ENCODE measurements around the gene DRAP1. TPM values are rescaled to one million over a fixed set of nuclear protein-coding genes. Genes with fewer than 3 reads are reported as not detected.
A peak's percentile ranks its signal among the peaks of the same experiment; 100 is the strongest.

Gene DRAP1
- total and polyA plus RNA-seq, 9 of the 15 experiments (the other 6 are each of a cell fraction or from before 2014, with no cell fraction given), result 9.6 to 200 (median 92.9) TPM

- no peak for TF ChIP-seq MYBL2 (IDR thresholded peaks at IDR 0.05; ENCODE audit: low read depth)
- TF ChIP-seq MYBL2 (CRISPR knock-in tag; IDR thresholded peaks at IDR 0.05; ENCODE audit: borderline replicate concordance), result no peak
- no peak for TF ChIP-seq BHLHE40 (IDR thresholded peaks at IDR 0.05; ENCODE audit: low read length)
- no peak for TF ChIP-seq SFPQ (IDR thresholded peaks at IDR 0.05; ENCODE audit: low read depth, low read length)
- no peak for TF ChIP-seq ZNF644 (tag; IDR thresholded peaks at IDR 0.05; ENCODE audit: low read depth)
- TF ChIP-seq RBM22 (IDR thresholded peaks at IDR 0.05; ENCODE audit: low read depth, low read length, poor library complexity, severe bottlenecking), result no peak
- TF ChIP-seq ARID3A (IDR thresholded peaks at IDR 0.05; ENCODE audit: borderline replicate concordance, low read depth, low read length), result no peak
- no peak for TF ChIP-seq SMAD2 (IDR thresholded peaks at IDR 0.05; ENCODE audit: low read depth, low read length)
- TF ChIP-seq JUN (IDR thresholded peaks at IDR 0.05; ENCODE audit: borderline replicate concordance, low read depth, low read length), result no peak
- TF ChIP-seq JUN (CRISPR knock-in tag; IDR thresholded peaks at IDR 0.05; ENCODE audit: borderline replicate concordance), result no peak
- peak; percentile 49; the same call in 1 of the 2 replicates for TF ChIP-seq VEZF1 (CRISPR knock-in tag; IDR thresholded peaks at IDR 0.05)
- TF ChIP-seq SMARCA4 (IDR thresholded peaks at IDR 0.05), result peak; percentile 73
- TF ChIP-seq SMARCA5 (IDR thresholded peaks at IDR 0.05), result no peak
- no peak for TF ChIP-seq SRF (CRISPR knock-in tag; IDR thresholded peaks at IDR 0.05)
- TF ChIP-seq MBD1 (CRISPR knock-in tag; IDR thresholded peaks at IDR 0.05), result no peak
- TF ChIP-seq E4F1 (CRISPR knock-in tag; IDR thresholded peaks at IDR 0.05; ENCODE audit: borderline replicate concordance), result no peak
- TF ChIP-seq RBFOX2 (IDR thresholded peaks at IDR 0.05; ENCODE audit: low read depth, low read length), result no peak
- no peak for TF ChIP-seq HCFC1 (IDR thresholded peaks at IDR 0.05; ENCODE audit: low read depth, low read length)
- no peak for TF ChIP-seq ZNF707 (CRISPR knock-in tag; conservative IDR thresholded peaks at IDR 0.05)
- TF ChIP-seq CBX3 (IDR thresholded peaks at IDR 0.05; ENCODE audit: borderline replicate concordance in 1 of 2, low read length in 2 of 2), result no peak
Measured at GRCh38 chr11:65934014-65934413, 14.8 kb downstream of the DRAP1 start (continued).
